Measurements from ENCODE around the gene WDR93. TPM values are rescaled to one million over a fixed set of nuclear protein-coding genes. Genes with fewer than 3 reads are reported as not detected.

The WDR93 gene
- total and polyA plus RNA-seq, 2 of the 4 experiments (the other 2 are of a cell fraction): not detected

DNA sequence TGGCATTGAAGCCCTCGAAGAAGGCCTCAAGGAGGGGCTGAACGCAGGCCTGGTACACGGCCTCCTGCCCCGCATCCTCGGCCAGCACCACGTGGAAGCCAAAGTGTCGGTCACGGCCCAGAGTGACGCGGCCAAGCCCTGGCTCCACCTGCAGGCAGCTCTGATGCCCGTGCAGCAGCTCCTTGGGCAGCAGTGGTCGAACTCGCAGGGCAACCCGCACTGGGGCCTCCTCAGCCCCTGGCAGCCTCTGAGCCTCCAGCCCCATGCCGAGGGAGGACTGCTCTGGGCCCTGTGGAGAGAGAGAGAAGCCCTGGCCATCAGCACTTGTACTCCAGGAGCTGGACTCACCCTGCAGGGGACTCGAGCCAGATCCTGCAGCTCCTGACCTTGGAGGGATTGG, 37.9 kb upstream of the WDR93 start:
- Histone ChIP-seq H3K4me2 (ENCODE audit: low read depth, low read length) (no peak overlapping the region), H2BK15ac (ENCODE audit: low read depth, low read length) (no peak overlapping the region), H2BK20ac (ENCODE audit: low read depth, low read length) (no peak overlapping the region), H3K4ac (ENCODE audit: low read depth, low read length) (no peak overlapping the region), H2AK5ac (ENCODE audit: low read depth, low read length) (no peak overlapping the region), H3K56ac (ENCODE audit: extremely low read depth, insufficient read depth, low read length) (no peak overlapping the region), H3K36me3 (ENCODE audit: control insufficient read depth, insufficient read depth, low read length) (peaks cover 15% of the 10 kb centered on the region), H3K79me1 (ENCODE audit: low read depth in 1 of 2, low read length in 2 of 2) (peaks cover 16 to 39% of the 10 kb centered on the region in 2 experiments), H2BK5ac (ENCODE audit: low read depth, low read length, poor library complexity, severe bottlenecking) (no peak overlapping the region), H3K27me3 (ENCODE audit: control insufficient read depth, insufficient read depth, low read length) (no peaks in the 10 kb centered on the region), H4K5ac (ENCODE audit: low read depth, low read length) (no peak overlapping the region), H3K4me1 (ENCODE audit: control insufficient read depth, insufficient read depth, low read length) (peaks cover 5% of the 10 kb centered on the region), H3K4me3 (ENCODE audit: insufficient read depth, low read depth, low read length) (no peak overlapping the region), H4K8ac (ENCODE audit: low read depth in 2 of 2, low read length in 2 of 2) (no peak overlapping the region), H4K20me1 (ENCODE audit: insufficient read depth, low read length) (peaks cover 16% of the 10 kb centered on the region), H3K9ac (ENCODE audit: low read depth, low read length) (no peak overlapping the region), H3K9me1 (ENCODE audit: insufficient read depth, low read length) (peaks cover 10% of the 10 kb centered on the region), H3K18ac (ENCODE audit: low read depth, low read length) (no peak overlapping the region), H2AFZ (replicated peaks; ENCODE audit: low read length, poor library complexity) (no peak overlapping the region), H4K91ac (ENCODE audit: insufficient read depth, low read depth, low read length) (no peak overlapping the region), H2AK9ac (replicated peaks; ENCODE audit: low read depth, low read length, poor library complexity) (no peak overlapping the region), H2BK120ac (ENCODE audit: low read depth, low read length) (no peak overlapping the region), H3K23ac (ENCODE audit: low read depth, low read length) (no peak overlapping the region), H3K14ac (replicated peaks; ENCODE audit: low read depth, low read length) (no peak overlapping the region), H3K9me3 (ENCODE audit: control insufficient read depth, insufficient read depth, low read length) (no peaks in the 10 kb centered on the region), H3K27ac (ENCODE audit: insufficient read depth, low read length) (no peak overlapping the region)
- no peak for DNase-seq
- WGBS, 2 experiments (ENCODE audit: extremely low coverage in 2 of 2, insufficient read length in 1 of 2): 96% methylated on average over 12 of the region's 16 CpGs; no CpG with 5 or more reads in 1 of the 2 experiments
- ATAC-seq (ENCODE audit: low read depth): no peak
- ChIA-PET POLR2A (ENCODE audit: unreplicated experiment) (no interaction called here), CTCF (no interaction called here)
- intact Hi-C loops (cut with micrococcal nuclease): no loop called here
- in situ Hi-C loops (cut with MboI; ENCODE audit: low sequenced_read_pairs): no loop called here
- no TSS peak for BruUV-seq (replicated peaks)
- TF ChIP-seq, protein P1, sequence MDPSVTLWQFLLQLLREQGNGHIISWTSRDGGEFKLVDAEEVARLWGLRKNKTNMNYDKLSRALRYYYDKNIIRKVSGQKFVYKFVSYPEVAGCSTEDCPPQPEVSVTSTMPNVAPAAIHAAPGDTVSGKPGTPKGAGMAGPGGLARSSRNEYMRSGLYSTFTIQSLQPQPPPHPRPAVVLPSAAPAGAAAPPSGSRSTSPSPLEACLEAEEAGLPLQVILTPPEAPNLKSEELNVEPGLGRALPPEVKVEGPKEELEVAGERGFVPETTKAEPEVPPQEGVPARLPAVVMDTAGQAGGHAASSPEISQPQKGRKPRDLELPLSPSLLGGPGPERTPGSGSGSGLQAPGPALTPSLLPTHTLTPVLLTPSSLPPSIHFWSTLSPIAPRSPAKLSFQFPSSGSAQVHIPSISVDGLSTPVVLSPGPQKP (IDR thresholded peaks at IDR 0.05; ENCODE audit: borderline replicate concordance, low read depth, low read length): no peak
- TF ChIP-seq RFX5 (IDR thresholded peaks at IDR 0.05; ENCODE audit: low read depth, low read length) (no peak), RCOR1 (IDR thresholded peaks at IDR 0.05; ENCODE audit: insufficient replicate concordance, low read length) (no peak), MAFK (IDR thresholded peaks at IDR 0.05; ENCODE audit: low read depth, low read length) (no peak), MXI1 (IDR thresholded peaks at IDR 0.05; ENCODE audit: borderline replicate concordance, low read depth, low read length) (no peak)
- dilution Hi-C loops (cut with HindIII; ENCODE audit: low sequenced_read_pairs, unreplicated experiment): no loop called here

Measured in IMR-90 (cell line).